ENCODE data around the gene SND1. TPM values are rescaled to one million over a fixed set of nuclear protein-coding genes. Genes with fewer than 3 reads are reported as not detected.

SND1 gene
- total and polyA plus RNA-seq, 7 donors, result 29.2 to 72.8 (median 48.2) TPM

GRCh38 chr7:127751062-127751461 lies 99.1 kb downstream of the SND1 start:
- H3K4me1 ChIP-seq, result peaks cover 8% of the 10 kb centered on the region
- TF ChIP-seq, protein P1, sequence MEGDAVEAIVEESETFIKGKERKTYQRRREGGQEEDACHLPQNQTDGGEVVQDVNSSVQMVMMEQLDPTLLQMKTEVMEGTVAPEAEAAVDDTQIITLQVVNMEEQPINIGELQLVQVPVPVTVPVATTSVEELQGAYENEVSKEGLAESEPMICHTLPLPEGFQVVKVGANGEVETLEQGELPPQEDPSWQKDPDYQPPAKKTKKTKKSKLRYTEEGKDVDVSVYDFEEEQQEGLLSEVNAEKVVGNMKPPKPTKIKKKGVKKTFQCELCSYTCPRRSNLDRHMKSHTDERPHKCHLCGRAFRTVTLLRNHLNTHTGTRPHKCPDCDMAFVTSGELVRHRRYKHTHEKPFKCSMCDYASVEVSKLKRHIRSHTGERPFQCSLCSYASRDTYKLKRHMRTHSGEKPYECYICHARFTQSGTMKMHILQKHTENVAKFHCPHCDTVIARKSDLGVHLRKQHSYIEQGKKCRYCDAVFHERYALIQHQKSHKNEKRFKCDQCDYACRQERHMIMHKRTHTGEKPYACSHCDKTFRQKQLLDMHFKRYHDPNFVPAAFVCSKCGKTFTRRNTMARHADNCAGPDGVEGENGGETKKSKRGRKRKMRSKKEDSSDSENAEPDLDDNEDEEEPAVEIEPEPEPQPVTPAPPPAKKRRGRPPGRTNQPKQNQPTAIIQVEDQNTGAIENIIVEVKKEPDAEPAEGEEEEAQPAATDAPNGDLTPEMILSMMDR (IDR thresholded peaks at IDR 0.05), result no peak
- 63 to 78% (median 72%) methylated on average over 4 of the region's 4 CpGs for WGBS, 3 donors
- intact Hi-C loops (cut with DNase I), result no loop called here
- H3K27me3 ChIP-seq (ENCODE audit: insufficient read depth in 3 of 3, low read length in 2 of 3), result no peaks in the 10 kb centered on the region
- no peak overlapping the region for H3K4me3 ChIP-seq
- DNase-seq, result no peak
- H3K36me3 ChIP-seq (ENCODE audit: insufficient read depth in 1 of 2, low read depth in 1 of 2), result no peaks in the 10 kb centered on the region
- no peak overlapping the region for H3K27ac ChIP-seq
- no peaks in the 10 kb centered on the region for H3K9me3 ChIP-seq
- peak in 3 of 4 donors; percentile 27 to 48 (median 30) for ATAC-seq

- no peaks in the 10 kb centered on the region for H3K36me3 ChIP-seq (ENCODE audit: insufficient read depth in 1 of 2, low read depth in 1 of 2)
- H3K27me3 ChIP-seq (ENCODE audit: insufficient read depth in 3 of 3, low read length in 2 of 3), result no peaks in the 10 kb centered on the region
- TF ChIP-seq, protein P1 (IDR thresholded peaks at IDR 0.05), result no peak
- ATAC-seq (peak in 3 of 4 donors; percentile 35 to 80 (median 40)), DNase-seq (peak in 1 of 2 donors; percentile 25)
- no peaks in the 10 kb centered on the region for H3K9me3 ChIP-seq
- H3K27ac ChIP-seq, result no peak overlapping the region
- intact Hi-C loops (cut with DNase I), result no loop called here
- WGBS, 3 donors, result 66 to 76% (median 71%) methylated on average over 12 of the region's 12 CpGs
- H3K4me3 ChIP-seq, result no peak overlapping the region
- peaks cover 8% of the 10 kb centered on the region for H3K4me1 ChIP-seq
Measured at GRCh38 chr7:127751490-127752448, 99.8 kb downstream of the SND1 start.

GRCh38 chr7:127752829-127753228 lies 100.8 kb downstream of the SND1 start:
- ATAC-seq (no peak), DNase-seq (no peak)
- Histone ChIP-seq H3K36me3 (ENCODE audit: insufficient read depth in 1 of 2, low read depth in 1 of 2) (no peaks in the 10 kb centered on the region), H3K4me3 (no peak overlapping the region), H3K27ac (no peak overlapping the region), H3K9me3 (no peaks in the 10 kb centered on the region), H3K4me1 (peaks cover 8% of the 10 kb centered on the region), H3K27me3 (ENCODE audit: insufficient read depth in 3 of 3, low read length in 2 of 3) (no peaks in the 10 kb centered on the region)
- WGBS, 3 donors, result 88 to 96% (median 89%) methylated on average over 1 of the region's 1 CpG
- intact Hi-C loops (cut with DNase I), result no loop called here
- TF ChIP-seq, protein P1 (IDR thresholded peaks at IDR 0.05), result no peak

DNA sequence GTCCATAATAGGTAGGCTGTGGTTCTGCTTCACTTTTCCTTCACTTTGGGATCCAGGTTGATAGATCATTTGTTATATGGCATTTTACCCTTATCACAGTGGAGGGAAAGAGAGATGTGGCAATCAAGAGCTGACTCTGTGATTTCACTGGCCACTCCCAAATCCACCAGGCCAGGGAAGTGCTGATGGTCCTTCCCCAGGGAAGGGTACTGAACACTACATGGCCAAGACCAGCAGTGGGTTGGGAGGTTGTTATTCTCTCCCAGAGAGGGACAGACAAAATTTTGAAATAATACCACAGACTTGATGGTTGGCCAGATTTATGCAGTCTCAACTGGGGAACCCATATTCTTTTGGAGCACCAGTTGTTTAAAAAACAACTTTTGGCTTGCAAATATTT lies 102.5 kb downstream of the SND1 start:
- Histone ChIP-seq H3K27ac (no peak overlapping the region), H3K36me3 (ENCODE audit: insufficient read depth in 1 of 2, low read depth in 1 of 2) (no peaks in the 10 kb centered on the region), H3K4me3 (no peak overlapping the region), H3K9me3 (no peaks in the 10 kb centered on the region), H3K27me3 (ENCODE audit: insufficient read depth in 3 of 3, low read length in 2 of 3) (no peaks in the 10 kb centered on the region), H3K4me1 (peaks cover 8% of the 10 kb centered on the region)
- DNase-seq (no peak), ATAC-seq (no peak)
- TF ChIP-seq, protein P1 (IDR thresholded peaks at IDR 0.05), result no peak
- intact Hi-C loops (cut with DNase I), result no loop called here
